HL-60 (cell line): ENCODE results near the gene TMEFF1.

ENCODE experiments used
- DNase-seq, 2 experiments: peaks; one replicate each; pipeline ENCODE4 v3.0.0-alpha.2; 2010 to 2020; ENCODE audit warnings: low read depth in 1 of 2, low spot score in 1 of 2
- H3K27ac ChIP-seq: fragments of 250-450 bp; sonication (Bioruptor Pico); replicated peaks from 2 replicates; pipeline ENCODE4 v1.5.1; 2020; ENCODE audit warnings: mild to moderate bottlenecking, moderate library complexity
- H3K27me3 ChIP-seq: fragments of 250-450 bp; sonication (Bioruptor Pico); 2 replicates; pipeline ENCODE4 v1.5.1; 2021; ENCODE audit warnings: mild to moderate bottlenecking, moderate library complexity; ENCODE audit not compliant: insufficient read depth, poor library complexity, severe bottlenecking
- H3K4me3 ChIP-seq: replicated peaks from 2 replicates; pipeline ENCODE4 v1.5.1; 2011; ENCODE audit warnings: mild to moderate bottlenecking, control low read depth, low read length; ENCODE audit not compliant: insufficient read depth
- GABPA ChIP-seq: IDR thresholded peaks from 2 replicates; pipeline ENCODE4 v1.6.1; 2012; ENCODE audit warnings: low read depth
- POLR2AphosphoS5 ChIP-seq: IDR thresholded peaks from 2 replicates; pipeline ENCODE4 v1.6.1; 2012; ENCODE audit warnings: low read depth
- SPI1 ChIP-seq: IDR thresholded peaks from 2 replicates; pipeline ENCODE4 v1.6.1; 2012; ENCODE audit warnings: low read depth, mild to moderate bottlenecking, borderline replicate concordance
- TF ChIP-seq, protein P1 (sequence below): IDR thresholded peaks from 2 replicates; pipeline ENCODE4 v1.6.1; 2012; ENCODE audit warnings: low read depth; ENCODE audit not compliant: insufficient replicate concordance
- TF ChIP-seq, protein P2 (sequence below): IDR thresholded peaks from one replicate; pipeline ENCODE4 v1.5.1; 2011; ENCODE audit warnings: low read length, control low read depth, inconsistent platforms; ENCODE audit not compliant: insufficient read depth

TMEFF1 gene

DNA sequence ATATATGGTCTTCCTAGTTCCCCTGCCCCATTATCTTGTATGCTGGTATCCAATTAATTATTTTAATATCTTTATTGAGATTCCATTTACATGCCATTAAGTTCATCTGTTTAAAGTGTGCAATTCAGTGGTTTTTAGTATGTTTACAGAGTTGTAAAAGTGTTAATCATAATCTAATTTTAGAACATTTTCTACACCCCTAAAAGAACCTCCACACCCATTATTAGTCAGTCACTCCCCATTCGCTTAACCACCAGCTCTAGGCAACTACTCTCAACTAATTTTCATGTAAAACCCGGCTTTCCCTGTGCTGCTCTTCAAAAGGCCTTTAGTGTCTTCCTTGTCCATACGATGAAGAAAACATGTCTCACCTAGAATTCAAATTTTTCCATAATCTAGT lies 84.1 kb downstream of the TMEFF1 start:
- H3K27ac ChIP-seq: no peak overlapping the region
- H3K27me3 ChIP-seq: no peaks in the 10 kb centered on the region
- TF ChIP-seq, protein P1, sequence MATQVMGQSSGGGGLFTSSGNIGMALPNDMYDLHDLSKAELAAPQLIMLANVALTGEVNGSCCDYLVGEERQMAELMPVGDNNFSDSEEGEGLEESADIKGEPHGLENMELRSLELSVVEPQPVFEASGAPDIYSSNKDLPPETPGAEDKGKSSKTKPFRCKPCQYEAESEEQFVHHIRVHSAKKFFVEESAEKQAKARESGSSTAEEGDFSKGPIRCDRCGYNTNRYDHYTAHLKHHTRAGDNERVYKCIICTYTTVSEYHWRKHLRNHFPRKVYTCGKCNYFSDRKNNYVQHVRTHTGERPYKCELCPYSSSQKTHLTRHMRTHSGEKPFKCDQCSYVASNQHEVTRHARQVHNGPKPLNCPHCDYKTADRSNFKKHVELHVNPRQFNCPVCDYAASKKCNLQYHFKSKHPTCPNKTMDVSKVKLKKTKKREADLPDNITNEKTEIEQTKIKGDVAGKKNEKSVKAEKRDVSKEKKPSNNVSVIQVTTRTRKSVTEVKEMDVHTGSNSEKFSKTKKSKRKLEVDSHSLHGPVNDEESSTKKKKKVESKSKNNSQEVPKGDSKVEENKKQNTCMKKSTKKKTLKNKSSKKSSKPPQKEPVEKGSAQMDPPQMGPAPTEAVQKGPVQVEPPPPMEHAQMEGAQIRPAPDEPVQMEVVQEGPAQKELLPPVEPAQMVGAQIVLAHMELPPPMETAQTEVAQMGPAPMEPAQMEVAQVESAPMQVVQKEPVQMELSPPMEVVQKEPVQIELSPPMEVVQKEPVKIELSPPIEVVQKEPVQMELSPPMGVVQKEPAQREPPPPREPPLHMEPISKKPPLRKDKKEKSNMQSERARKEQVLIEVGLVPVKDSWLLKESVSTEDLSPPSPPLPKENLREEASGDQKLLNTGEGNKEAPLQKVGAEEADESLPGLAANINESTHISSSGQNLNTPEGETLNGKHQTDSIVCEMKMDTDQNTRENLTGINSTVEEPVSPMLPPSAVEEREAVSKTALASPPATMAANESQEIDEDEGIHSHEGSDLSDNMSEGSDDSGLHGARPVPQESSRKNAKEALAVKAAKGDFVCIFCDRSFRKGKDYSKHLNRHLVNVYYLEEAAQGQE: no peak
- TF ChIP-seq, protein P2, sequence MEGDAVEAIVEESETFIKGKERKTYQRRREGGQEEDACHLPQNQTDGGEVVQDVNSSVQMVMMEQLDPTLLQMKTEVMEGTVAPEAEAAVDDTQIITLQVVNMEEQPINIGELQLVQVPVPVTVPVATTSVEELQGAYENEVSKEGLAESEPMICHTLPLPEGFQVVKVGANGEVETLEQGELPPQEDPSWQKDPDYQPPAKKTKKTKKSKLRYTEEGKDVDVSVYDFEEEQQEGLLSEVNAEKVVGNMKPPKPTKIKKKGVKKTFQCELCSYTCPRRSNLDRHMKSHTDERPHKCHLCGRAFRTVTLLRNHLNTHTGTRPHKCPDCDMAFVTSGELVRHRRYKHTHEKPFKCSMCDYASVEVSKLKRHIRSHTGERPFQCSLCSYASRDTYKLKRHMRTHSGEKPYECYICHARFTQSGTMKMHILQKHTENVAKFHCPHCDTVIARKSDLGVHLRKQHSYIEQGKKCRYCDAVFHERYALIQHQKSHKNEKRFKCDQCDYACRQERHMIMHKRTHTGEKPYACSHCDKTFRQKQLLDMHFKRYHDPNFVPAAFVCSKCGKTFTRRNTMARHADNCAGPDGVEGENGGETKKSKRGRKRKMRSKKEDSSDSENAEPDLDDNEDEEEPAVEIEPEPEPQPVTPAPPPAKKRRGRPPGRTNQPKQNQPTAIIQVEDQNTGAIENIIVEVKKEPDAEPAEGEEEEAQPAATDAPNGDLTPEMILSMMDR: no peak
- TF ChIP-seq GABPA (no peak), SPI1 (no peak), POLR2AphosphoS5 (no peak)
- H3K4me3 ChIP-seq: no peak overlapping the region
- DNase-seq: no peak

DNA sequence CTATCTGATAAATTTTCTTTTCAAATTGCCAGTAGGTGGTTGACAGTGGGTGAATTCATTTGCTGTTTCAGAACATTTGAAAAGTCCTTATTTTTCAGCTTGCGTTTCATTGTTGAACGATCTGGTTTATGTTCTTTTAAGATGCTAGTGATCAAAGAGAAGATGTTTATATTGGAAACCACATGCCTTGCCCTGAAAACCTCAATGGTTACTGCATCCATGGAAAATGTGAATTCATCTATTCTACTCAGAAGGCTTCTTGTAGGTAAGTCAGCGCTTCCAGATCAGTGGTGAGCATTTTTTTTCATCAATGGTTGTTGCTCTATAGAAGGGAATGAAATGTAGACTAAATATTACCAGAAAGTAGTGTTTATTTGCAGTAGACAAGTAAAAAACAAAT lies 88.3 kb downstream of the TMEFF1 start:
- TF ChIP-seq GABPA: no peak
- TF ChIP-seq, protein P1: no peak
- TF ChIP-seq SPI1: no peak
- TF ChIP-seq, protein P2: no peak
- no peak for TF ChIP-seq POLR2AphosphoS5
- Histone ChIP-seq H3K4me3 (no peak overlapping the region), H3K27me3 (no peaks in the 10 kb centered on the region), H3K27ac (no peak overlapping the region)
- no peak for DNase-seq

DNA sequence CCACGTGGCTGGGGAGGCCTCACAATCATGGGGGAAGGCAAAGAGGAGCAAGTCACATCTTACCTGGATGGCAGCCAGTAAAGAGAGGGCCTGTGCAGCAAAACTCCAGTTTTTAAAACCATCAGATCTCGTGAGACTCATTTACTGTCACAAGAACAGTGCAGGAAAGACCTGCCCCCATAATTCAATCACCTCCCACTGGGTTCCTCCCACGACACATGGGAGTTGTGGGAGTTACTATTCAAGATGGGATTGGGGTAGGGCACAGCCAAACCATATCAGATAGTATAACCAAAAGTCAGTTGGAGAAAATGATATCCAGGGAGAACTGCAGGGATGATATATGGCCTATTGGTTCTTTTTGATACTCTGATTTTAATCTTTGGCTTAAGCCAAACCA lies 94.9 kb downstream of the TMEFF1 start:
- no peak for DNase-seq
- Histone ChIP-seq H3K4me3 (no peak overlapping the region), H3K27me3 (no peaks in the 10 kb centered on the region), H3K27ac (no peak overlapping the region)
- TF ChIP-seq, protein P2: no peak
- TF ChIP-seq, protein P1: no peak
- no peak for TF ChIP-seq SPI1
- no peak for TF ChIP-seq GABPA
- TF ChIP-seq POLR2AphosphoS5: no peak
